Stimulated activated naive CD4-positive, alpha-beta T cell treated with Interleukin-2 at 50 U/mL for 16 hours (primary cell): ENCODE data around the gene KIF5C.

Source experiments
- DNase-seq: peaks from one replicate; lab custom pipeline; 2025; lab: John Stamatoyannopoulos, UW

KIF5C gene

GRCh38 chr2:149041482-149041881 is 166.5 kb downstream of the KIF5C start:
- DNase-seq = no peak

- no peak for DNase-seq
These were observed 167.9 kb downstream of the KIF5C start for GRCh38 chr2:149042881-149043280.

GRCh38 chr2:149044500-149044899 is 169.5 kb downstream of the KIF5C start:
- DNase-seq = no peak

- DNase-seq = no peak
These were observed 172.1 kb downstream of the KIF5C start for GRCh38 chr2:149047118-149047517.

GRCh38 chr2:149049142-149049541 is 174.1 kb downstream of the KIF5C start:
- no peak for DNase-seq

- DNase-seq = no peak
These were observed 175.2 kb downstream of the KIF5C start for GRCh38 chr2:149050188-149050587.

- no peak for DNase-seq
These were observed 180.7 kb downstream of the KIF5C start for GRCh38 chr2:149055751-149056150.

GRCh38 chr2:149056541-149057255 is 181.7 kb downstream of the KIF5C start:
- DNase-seq = no peak

- no peak for DNase-seq
These were observed 182.4 kb downstream of the KIF5C start for GRCh38 chr2:149057401-149057800.

- DNase-seq = no peak
These were observed 183.9 kb downstream of the KIF5C start for GRCh38 chr2:149058936-149059335.

- no peak for DNase-seq
These were observed 184.8 kb downstream of the KIF5C start for GRCh38 chr2:149059822-149060221.

- no peak for DNase-seq
These were observed 186.2 kb downstream of the KIF5C start for GRCh38 chr2:149061133-149061745.

GRCh38 chr2:149062531-149062930 is 187.5 kb downstream of the KIF5C start:
- DNase-seq = no peak

- DNase-seq = no peak
These were observed 188.2 kb downstream of the KIF5C start for GRCh38 chr2:149063177-149063576.

GRCh38 chr2:149064365-149064841 is 189.4 kb downstream of the KIF5C start:
- DNase-seq = no peak

- DNase-seq = no peak
These were observed 190.0 kb downstream of the KIF5C start for GRCh38 chr2:149064856-149065630.

- no peak for DNase-seq
These were observed 193.4 kb downstream of the KIF5C start for GRCh38 chr2:149068225-149068995.

- peak; percentile 25 for DNase-seq
These were observed 194.2 kb downstream of the KIF5C start for GRCh38 chr2:149068996-149069888.

GRCh38 chr2:149070681-149071320 is 195.8 kb downstream of the KIF5C start:
- DNase-seq = no peak

GRCh38 chr2:149075105-149075504 is 200.1 kb downstream of the KIF5C start:
- no peak for DNase-seq

GRCh38 chr2:149075853-149076252 is 200.8 kb downstream of the KIF5C start:
- no peak for DNase-seq
